HG03103 (cell line): Measurements from ENCODE around the gene ERCC6L.
A peak's percentile ranks its signal among the peaks of the same experiment; 100 is the strongest.
"Not testable (repeated sequence)": the region's sequence is repeated elsewhere in the genome, so short reads cannot be mapped to it uniquely, and the experiment has no call there.

ENCODE experiments used
- ATAC-seq: cut with Tn5 transposase; IDR thresholded peaks from one replicate; pipeline ENCODE4 v1.9.1; 2021; ENCODE audit warnings: low read depth; ENCODE audit not compliant: unreplicated experiment

Gene ERCC6L

DNA sequence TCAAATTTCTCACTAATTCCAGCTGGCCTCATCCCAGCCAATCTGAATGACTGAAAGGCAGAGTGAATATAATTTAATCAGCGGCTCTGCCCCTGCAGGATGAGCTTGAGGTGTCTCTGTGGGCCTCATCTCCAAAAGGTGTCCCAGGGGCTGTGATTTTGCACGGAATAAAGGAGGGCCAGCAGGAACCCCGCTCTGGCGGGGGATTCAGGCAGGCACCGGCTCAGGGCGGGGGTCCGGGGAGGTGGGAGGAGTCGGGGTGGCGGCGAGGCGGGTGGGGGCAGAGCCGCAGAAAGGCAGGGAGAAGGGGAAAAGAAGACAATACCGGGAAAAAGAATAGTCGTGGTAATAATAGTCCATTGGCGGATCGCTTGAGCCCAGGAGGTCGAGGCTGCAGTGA, 16.0 kb upstream of the ERCC6L start:
- no peak for ATAC-seq

GRCh38 chrX:72253686-72254085, 14.9 kb upstream of the ERCC6L start:
- ATAC-seq, result no peak

GRCh38 chrX:72247206-72247942, 8.5 kb upstream of the ERCC6L start:
- ATAC-seq, result no peak

- no peak for ATAC-seq
These were observed 6.7 kb upstream of the ERCC6L start for GRCh38 chrX:72245461-72246089.

GRCh38 chrX:72243472-72243871, 4.6 kb upstream of the ERCC6L start:
- ATAC-seq, result no peak

- ATAC-seq, result no peak
These were observed 2.1 kb upstream of the ERCC6L start for GRCh38 chrX:72240976-72241375.

DNA sequence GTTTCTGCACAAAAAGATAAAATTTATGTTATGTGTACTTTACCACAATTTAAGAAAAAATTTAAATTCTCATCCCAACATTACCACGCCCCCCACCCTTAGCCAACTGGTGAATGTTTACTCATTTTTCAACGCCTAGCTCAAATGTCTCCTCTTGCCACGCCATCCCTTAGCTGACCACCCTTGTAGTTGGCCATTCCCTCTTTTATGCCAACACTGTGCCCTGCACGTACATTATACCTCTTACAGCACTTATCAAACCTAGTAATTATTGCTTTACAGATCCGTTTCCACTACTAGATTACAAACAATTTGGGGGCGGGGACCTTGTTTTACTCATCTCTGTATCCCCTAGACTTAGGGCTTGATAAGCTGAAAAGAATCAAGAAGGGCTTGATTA, 644 bp downstream of the ERCC6L start:
- ATAC-seq, result no peak

- ATAC-seq, result no peak
These were observed 2.0 kb downstream of the ERCC6L start for GRCh38 chrX:72236841-72237240.

- no peak for ATAC-seq
These were observed 8.5 kb downstream of the ERCC6L start for GRCh38 chrX:72230290-72230689.

GRCh38 chrX:72220375-72220774, 18.5 kb downstream of the ERCC6L start:
- not testable (repeated sequence) for ATAC-seq

GRCh38 chrX:72216973-72217372, 21.9 kb downstream of the ERCC6L start:
- no peak for ATAC-seq

DNA sequence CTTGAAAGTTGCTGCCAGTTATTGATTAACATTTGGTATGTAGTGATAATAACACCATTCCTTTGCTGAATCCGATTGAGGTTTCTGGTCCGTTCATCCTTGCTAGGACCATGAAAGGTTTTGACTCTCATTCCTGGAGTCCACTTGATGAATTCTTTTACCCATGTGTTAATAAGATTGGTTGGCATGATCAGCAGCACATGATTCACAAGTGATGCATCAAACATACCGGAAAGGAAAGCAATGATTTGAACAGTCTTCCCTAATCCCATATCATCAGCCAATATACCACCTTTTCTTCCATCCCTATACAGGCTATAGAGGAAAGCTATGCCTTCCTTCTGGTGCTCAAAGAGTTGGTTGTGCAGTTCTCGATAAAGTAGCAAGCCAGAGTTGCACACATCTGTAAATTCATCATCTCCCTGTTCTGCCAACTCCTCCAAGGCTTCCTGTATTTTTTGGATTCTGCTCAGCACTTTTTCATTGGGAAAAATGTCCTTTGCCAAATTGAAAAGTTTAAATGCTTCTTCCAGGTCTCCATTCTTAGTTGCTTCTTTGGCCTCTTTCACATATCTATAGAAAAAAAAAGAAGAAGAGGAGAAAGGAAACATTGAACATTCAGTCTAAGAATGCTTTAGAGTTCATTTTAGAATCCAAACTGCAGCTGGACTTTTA, 30.6 kb downstream of the ERCC6L start:
- ATAC-seq, result no peak

DNA sequence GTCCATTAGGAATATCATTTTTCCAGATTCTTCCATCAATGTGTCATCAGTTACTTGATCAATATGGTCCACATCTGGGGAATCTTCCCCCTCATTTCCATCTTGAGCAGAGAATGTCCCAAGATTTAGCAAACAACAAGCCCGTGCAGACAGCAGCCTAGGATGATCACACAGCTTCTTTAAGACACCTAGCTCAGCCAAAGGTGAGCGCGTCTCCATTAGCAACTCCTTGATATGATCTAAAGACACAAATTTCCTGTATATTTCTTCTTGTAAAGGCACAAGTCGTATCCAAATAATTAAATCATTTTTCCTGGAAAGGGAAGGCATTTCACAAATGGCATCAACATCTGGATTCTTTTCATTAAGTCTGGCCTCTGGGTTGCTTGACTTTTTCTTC, 31.5 kb downstream of the ERCC6L start:
- ATAC-seq, result no peak

DNA sequence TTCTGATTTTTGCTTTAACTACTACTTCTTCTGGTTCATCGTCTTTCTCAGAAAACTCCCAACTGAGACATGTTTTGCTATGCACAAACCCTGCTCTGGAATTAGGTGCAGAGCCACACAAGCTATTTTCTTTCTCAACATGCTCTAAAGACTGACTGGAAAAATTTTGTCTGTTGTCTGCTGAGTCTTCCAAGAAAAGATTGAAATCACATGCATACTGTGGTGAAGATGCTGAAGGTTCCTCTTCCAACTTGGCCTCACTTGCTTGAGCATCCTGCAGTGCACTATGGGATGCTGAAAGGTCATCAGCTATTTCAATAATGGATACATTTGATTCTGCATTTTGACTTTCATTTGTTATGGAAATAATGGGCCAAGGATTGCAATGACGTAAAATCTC, 33.1 kb downstream of the ERCC6L start:
- ATAC-seq, result no peak

- no peak for ATAC-seq
These were observed 35.4 kb downstream of the ERCC6L start for GRCh38 chrX:72203421-72203820.

GRCh38 chrX:72202792-72203401, 35.9 kb downstream of the ERCC6L start:
- no peak for ATAC-seq

- ATAC-seq, result no peak
These were observed 36.8 kb downstream of the ERCC6L start for GRCh38 chrX:72201836-72202536.

DNA sequence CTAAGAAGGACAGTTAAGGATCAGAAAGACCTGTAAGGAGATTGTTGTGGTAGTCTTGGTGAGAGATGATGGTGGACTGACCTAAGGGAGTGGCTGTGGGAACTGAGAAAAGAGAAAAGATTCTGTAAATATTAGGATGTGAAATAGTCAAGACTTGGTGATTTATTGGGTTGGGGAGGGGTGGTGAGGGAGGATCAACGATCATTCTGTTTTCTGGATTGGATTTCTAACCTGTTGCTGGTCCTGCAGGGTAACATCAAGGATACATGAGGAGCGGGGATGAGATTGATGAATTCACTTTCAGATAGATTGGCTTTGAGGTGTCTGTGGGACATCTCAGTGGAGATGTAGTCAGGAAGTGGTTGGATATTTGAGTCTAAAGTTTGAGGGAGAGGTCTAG, 55.9 kb downstream of the ERCC6L start:
- no peak for ATAC-seq

GRCh38 chrX:72181178-72182125, 57.4 kb downstream of the ERCC6L start, which contains the start of gene PIN4:
Gene PIN4 (plus strand): TSS chrX:72181757. CDS start chrX:72181786, 29 bp downstream.
- ATAC-seq, result peak; percentile 92

- ATAC-seq, result no peak
These were observed 58.3 kb downstream of the ERCC6L start for GRCh38 chrX:72180539-72180938.
